GM12892 (cell line): ENCODE results near the gene RABGEF1.

ENCODE experiments used
- POLR2A ChIP-seq: IDR thresholded peaks from 2 replicates; pipeline ENCODE4 v1.6.1; 2011; ENCODE audit warnings: low read depth, low read length, control low read depth
- POLR2AphosphoS5 ChIP-seq: IDR thresholded peaks from 2 replicates; pipeline ENCODE4 v1.6.1; 2011; ENCODE audit warnings: low read depth, low read length, control low read depth
- TAF1 ChIP-seq: IDR thresholded peaks from 2 replicates; pipeline ENCODE4 v1.6.1; 2011; ENCODE audit warnings: low read depth, mild to moderate bottlenecking, control low read depth, low read length, borderline replicate concordance

DNA sequence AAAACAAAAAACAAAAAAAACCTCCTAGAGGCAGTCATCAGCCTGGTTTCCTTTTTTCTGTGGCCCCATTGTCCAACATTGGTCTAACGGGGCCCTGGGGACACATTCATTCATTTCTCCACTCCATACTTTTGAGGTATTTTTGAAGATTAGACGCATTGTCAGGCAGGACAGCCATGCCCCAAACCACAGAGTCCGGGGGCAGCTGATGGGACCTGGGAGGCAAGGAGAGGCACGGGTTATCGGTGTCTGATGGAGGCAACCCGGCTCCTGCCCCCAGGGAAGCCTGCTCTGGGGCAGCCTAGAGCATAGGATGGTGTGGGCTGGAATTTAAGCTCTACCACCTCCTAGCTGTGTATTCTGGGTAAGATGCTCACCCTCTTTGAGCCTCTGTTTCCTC lies 6.5 kb upstream of the RABGEF1 start:
- TF ChIP-seq POLR2A = no peak
- no peak for TF ChIP-seq POLR2AphosphoS5
- TF ChIP-seq TAF1 = no peak
